NCI-H187 treated with DMSO at 0.1 percent for 48 hours (cell line): Measurements from ENCODE around the gene ABCF2.
A peak's percentile ranks its signal among the peaks of the same experiment; 100 is the strongest.

Experiments used
- DNase-seq: peaks from one replicate; lab custom pipeline; 2025; lab: John Stamatoyannopoulos, UW

ABCF2 gene

DNA sequence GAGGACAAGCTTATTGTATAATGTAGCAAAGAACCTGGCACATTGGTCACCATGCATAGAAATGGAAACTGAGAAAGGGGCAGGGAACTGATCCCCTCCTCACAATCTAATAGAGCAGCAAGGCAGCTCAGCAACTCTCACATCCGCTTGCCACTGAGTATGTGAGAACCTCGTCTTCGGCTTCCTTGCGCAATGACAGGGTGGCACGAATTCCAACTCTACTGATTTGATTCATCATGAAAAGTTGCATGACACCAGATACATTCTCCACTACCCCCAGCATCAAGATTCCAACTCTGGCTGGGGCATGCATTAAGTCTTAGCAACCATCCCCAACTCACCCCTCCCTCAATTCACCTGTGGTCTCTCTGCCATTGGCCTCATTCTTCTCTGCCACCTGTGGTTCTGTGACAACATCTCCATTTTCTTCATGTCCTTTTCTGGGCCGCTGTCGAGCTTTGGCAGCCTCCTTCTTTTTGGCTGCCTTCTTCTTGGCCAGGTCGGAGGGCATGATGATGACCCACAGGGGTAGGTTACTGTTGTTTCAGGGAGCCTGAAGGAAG, 976 bp downstream of the ABCF2 start:
- DNase-seq, result no peak

DNA sequence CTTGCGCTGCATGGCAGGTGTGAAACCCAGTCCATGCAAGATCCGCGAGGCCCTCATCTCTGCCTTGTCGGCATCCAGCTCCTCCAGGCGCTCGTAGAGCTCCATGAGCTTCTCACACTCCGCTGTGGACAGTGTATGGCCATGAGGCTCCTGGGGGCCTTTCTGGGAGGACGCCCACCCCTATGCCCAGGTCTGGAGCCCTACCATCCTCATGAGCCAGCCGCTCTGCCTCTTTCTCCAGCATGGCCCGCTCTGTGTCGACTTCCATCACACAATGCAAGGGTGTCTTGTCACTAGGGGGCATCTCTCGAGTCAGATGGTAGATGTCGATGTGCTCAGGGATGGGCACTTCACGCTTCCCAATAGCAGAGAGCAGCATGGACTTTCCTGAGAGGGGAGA, 3.3 kb downstream of the ABCF2 start:
- DNase-seq, result no peak

DNA sequence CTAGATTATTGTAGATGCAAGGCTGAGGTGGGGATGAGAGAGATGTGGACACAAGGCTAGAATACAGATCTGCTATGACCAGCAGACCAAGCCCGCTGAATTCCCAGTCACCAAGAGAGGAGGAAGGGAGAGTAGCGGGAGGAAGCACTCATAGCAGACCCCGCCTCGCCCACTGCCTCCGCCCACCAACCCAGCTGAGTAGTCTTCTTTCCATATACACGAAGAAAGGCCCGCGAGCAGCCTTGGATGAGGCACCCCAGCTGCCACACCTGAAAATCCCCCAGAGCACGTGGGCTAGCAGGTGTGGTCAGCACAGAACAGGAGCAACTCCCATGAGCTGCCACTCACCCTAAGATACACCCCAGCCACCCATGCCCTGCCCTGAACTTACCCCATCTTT, 8.8 kb downstream of the ABCF2 start:
- no peak for DNase-seq

DNA sequence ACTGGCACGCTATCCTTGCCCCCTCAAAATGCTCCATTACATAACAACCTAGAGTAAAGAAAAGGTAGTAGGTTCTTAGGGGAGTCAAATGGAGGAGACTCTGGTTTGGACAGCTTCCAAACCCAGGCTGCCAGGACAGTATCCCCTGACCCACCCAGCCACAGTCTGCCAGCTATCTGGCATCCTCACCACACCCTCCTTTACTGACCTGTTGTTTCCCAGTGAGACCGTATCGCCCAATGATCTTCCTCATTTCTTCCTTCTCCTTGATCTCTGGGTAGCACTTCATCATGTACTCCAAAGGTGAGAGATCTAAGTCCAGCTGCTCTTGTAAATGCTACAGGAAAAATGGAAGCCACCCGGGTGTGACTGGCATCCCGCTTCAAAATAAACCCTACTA, 11.6 kb downstream of the ABCF2 start:
- no peak for DNase-seq

DNA sequence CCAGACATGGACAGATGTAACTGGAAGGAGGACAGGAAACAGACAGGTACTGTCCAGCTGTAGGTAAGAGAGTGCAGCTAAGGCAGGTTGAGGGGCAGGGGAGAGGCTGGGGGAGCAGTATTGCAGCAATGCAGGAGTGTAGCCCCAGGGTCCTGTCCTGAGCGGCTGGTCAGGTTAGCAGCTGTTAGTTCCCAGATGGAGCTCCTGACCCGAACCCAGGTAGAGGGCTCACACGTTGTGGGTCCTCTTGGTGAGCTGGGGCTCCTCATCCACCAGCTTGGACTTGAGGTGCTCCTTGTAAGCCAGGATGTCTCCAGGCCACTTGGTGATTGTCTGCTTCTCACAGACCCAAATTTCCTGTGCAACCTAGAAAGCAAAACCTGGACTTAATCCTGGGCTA, 13.2 kb downstream of the ABCF2 start:
- no peak for DNase-seq

DNA sequence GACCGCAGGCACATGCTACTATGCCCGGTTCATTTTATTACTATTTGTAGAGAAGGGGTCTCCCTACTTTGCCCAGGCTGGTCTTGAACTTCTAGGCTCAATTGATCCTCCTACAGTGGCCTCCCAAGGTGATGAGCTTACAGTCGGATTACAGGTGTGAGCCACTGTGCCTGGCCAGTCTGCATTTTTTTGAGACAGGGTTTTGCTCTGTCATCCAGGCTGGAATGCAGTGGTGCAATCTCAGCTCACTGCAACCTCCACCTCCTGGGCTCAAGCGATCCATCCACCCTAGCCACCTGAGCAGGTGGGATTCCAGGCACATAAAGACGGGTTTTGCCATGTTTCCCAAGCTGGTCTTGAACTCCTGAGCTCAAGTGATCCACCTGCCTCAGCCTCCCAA, 14.4 kb downstream of the ABCF2 start:
- no peak for DNase-seq

DNA sequence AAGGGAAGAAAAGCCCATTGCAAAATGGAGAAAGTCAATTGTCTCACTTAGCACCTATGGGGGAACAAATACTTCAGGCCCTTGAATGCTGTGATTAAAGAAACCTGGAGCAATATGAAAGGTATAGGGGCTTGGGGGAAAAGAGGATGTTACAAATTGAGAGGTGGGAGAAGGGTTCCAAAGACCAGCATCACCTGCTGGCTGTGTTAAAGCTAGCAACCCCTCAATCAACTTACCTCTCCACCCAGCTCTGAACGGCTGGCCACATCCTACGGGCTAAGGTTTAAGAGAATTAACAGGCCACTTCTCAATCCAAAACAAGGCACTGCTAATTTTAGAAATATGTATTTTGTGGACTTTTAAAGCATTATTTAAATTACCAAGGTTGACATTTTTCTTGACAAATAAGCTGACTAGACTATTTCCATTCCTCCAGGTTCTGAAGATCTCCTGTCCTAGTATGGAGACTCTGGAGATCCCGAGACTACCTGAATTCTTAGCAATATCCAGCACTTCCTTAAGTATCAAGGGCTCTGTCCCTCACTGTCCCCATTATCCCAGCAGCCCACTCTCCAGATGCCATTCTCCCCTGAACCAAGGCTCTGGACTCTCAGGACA, 15.7 kb downstream of the ABCF2 start:
- DNase-seq, result no peak

DNA sequence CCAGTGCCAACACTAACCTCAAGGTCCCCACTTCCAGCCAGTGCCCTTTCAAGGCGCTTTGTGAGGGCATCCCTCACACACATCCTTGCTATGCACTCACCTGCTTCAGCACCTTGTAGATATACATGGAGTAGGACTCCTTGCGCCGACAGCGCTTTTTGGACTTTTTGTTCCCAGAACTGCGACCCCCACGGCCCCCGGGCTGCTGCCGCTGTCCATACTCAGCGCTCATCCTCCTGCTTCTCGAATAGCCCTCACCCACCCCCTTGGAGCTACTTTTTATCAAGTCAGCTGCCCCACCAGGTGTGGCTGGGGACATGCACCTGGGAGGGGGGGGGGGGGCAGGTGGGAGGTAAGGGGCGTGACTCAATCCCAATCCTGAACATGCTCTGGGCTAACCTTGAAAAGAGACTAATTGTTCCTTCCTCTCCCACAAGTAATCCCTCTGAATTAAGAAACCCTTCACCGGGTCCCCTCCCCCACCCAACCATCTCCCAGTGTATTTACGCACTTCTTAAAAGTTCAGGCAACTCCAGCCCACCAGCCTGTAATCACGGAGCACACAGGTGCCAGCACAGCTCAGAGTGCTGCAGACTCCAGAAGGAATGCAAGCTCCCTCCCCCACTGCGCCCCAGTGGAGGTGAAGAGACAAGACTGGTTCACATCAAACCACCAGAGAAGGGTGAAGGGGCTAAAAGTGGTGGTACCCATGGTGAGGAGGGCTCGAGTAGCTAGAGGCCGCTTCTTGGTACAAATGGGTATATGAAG, 16.7 kb downstream of the ABCF2 start, which contains the start of gene H2BK1:
H2BK1 (minus strand) TSS at position 402 of the 768 bp plus-strand sequence; CDS start at position 232, 170 bp downstream.
- DNase-seq, result no peak

DNA sequence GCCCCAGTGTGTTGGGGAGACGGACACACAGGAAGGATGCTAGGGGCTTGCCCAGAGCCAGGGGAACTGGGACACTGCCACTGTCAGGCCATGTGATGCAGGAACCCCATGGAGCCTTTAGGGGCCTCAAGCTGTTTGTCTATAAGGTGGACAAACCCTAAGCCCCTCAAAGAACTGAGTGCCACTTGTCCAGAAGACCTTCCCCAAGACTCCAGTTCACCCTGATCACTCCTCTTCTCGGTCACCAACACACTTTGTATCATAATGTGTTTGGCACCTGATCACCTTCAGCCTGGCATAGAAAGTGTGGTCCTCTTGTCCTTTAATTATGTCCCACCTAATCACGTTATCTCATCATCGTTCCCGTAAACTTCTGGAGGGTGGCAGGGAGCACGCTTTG, 17.4 kb downstream of the ABCF2 start:
- DNase-seq, result no peak

DNA sequence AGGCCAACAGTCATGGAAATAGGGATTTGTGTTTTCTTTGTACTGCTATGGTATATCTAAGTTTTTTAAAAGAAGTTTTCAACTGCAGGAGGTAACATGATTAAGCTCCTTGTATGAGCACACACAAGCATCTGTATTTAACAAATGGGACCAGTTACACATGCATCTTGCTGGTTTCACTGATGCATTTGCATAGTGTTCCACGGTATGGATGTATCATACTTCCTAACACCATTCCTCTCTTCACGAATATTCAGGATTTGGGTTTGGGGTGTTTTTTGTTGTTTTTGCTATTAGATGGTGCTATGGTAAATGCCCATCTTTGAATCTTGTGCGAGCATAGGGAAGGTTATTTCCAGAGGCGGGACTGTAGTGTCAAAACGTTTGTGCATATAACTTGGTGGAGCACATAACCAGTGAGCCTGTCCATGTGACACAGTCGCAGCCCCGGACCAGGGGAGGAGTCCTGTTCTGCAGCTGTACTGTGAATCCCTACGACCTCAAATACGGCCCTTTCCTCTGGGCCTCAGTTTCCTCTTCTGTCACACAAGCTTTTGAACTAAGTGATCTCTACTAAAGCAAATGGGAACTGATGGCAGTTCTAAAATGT, 18.6 kb downstream of the ABCF2 start:
- no peak for DNase-seq

DNA sequence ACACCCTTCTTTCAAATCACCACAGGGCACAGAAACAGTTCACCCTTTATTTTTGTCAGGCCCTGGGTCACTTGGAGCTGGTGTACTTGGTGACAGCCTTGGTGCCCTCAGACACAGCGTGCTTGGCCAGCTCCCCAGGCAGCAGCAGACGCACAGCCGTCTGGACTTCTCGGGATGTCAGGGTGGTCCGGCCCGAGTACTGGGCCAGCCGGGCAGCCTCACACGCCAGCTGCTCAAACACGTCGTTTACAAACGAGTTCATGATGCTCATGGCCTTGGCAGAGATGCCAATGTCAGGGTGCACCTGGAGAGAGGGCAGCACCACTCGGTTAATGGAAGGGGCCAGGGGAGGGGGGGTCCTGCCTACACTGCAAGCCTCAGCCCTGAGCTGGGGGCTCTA, 19.2 kb downstream of the ABCF2 start:
- no peak for DNase-seq

DNA sequence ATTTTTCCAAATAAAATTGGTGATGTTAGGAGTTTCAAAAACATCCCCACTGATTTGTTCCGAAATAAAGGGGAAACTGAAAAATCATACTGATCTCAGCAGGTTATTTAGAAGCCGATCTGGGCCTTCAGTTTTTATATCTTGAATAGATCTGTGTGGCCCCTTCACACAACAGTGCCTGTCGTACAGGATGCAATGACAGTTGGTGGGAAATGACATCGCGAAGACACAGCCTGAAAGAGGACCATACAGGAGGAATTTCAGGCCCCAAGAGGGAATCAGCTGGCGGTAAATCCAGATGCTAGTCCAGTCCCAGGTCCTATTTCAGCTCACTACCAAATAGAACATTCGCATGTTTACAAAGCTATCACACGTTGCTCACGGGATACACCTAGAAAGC, 19.7 kb downstream of the ABCF2 start:
- no peak for DNase-seq

DNA sequence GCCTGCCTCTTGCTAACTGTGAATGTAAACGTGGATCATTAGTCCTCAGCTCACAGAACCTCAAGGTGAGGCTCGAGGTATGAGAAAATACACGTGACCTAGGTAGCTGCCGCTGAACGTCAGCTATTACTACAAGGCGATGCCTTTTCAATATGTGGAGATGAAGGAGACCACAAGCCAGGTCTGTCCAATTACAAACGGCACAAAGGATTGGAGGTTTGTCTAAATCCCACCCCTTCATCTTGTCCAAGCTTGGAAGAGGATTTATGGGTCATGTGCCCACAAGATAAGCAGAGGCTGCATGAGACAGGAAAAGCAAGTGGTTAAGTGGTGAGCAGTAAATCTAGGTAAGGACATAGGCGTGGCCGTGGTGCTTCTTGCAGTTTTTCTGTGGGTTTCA, 20.1 kb downstream of the ABCF2 start:
- DNase-seq, result peak; percentile 73

DNA sequence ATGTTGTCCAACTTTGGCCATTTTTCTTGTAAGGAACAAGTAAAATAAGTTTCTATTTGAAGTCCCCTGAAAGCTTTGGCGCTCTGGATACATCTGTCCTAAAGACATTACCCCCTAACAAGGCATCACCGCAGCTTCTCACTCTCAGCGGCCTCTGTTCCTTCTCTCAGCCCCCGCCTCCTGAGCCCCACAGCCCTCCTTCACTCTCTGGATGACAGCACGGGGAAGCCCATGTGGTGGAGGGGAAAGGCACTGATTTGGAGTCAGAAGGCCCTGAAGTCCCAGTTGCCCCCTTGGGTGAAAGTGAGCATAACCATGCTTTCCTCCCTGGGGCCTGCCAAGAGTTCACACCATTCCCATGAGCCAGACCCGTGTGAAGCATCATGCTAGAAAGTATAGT, 21.3 kb downstream of the ABCF2 start:
- no peak for DNase-seq

DNA sequence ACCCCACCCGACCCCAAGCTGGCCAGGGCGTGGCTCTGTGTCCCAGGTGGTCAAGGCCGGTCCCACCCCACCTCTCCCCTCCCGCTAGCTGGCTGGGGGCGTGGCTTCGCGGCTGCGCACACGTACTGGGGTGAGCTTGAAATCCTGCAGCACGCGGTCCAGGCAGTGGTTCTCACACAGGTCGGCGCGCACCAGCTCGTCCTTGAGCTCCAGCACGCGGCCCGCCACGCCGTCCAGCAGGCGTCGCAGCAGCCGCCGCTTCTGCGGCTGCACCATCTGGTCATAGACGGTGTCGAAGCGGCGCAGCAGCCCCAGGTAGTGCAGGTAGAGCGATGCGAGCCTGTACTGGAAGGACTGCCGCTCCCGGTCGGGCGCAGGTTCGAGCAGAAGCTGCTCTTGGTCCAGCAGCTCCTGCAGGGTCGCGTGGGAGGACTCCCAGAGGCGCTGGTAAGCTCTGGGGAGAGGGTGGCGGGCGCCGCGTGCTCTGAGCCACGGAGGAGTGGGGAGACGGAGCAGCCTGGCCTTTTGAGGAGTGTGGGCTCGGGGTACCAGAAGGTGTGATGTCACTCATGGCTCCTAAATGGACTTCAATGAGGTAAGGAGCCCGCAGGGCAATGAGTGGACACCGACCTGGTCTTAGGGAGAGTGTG, 22.5 kb downstream of the ABCF2 start:
- DNase-seq, result no peak

DNA sequence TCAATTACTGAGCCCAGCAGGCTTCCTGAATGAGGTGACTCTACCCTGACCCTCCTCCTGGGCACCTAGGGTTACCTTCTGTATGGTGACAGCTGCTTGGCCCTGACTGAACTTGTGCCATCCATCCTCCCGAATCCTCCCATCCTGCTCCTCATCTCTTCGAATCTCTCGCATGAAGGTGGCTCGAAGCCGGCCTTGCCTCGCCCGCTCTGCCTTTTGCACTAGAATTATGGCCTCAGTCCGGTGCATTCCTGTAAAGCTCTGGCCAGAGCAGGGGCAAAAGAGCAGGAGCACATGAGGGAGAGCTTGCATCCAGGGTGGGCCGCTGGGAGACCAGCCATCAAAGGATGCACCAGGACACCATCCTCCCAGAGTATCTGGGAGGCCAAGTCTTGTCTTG, 24.2 kb downstream of the ABCF2 start:
- no peak for DNase-seq

DNA sequence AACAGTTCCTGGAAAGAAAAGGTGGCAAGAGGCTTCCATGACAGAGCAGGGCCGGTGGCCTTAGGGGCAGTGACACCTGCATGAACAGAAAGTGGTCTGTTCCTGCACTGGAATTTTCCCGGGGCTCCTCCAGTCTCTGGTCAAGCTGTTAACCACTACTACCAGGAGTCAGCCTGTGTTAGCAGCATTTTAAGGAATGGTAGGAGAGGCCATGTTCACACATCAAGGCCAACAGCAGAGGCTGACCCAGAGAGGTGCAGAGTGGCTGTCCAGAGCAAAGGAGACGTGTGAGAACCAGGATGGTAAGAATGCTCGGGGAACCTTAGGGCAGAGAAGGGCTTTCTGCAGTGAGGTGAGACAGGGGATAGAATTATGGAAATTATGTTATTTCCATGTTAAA, 25.3 kb downstream of the ABCF2 start:
- DNase-seq, result no peak

DNA sequence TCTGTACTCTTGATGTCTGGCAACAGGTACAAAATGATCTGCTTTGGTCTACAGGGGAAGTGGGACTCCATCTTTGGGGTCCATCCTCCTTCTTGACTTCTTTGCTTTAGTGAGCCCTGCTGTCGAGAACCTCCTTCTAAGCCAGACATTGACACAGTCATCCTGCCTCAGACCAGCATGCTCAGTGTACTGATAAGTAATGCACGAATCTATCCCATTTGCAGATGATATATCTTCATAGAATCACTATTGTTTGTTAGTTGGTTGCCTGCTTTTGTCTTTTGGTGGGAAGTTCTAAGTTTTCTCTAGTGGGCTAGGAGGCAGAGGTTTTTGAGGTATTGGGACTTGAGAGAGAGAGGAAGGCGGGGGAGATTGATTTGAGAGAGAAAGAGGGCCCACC, 25.7 kb downstream of the ABCF2 start:
- no peak for DNase-seq

DNA sequence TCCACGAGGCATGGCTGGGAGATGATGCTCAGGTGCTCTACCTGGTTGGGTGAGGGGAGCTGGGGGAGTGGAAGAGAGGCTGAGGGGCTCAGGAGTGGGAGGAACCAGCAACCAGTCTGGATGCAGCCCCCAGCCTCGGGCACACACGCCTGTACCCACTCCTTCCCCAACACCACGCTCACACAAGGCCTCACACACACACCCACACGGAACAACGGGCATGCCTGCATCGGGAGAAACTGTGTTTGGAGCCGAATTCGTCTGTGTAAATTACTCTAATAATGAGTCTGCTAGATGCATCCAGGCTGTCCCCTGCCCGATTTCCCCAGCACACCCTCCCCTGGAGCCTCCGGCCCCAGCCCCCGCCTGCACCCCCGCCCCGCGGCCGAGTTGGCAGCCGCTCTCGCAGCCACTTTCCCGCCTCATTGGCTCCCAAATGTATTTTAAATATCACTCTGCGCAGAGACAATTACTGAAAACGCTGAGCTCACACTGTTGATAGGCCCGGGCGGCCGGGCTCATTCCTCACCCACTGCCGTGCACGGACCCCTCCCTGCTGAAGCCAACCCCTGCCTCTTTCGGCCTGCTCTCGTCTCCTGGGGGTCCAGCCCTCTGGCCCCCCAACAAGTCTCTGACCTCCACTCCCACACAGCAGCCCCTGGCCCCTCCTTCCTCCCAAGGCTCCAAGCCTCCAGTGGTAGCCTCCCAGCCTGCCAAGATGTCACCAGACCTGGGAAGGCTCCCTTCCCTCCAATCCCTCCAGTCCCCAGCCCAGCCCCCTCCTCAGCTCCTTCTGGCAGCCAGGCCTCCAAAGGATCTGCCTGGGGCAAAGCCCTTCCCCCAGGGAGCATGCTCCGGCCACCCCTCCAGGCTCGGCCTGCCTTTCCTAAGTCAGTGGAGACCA, 27.8 kb downstream of the ABCF2 start:
- DNase-seq, result no peak

DNA sequence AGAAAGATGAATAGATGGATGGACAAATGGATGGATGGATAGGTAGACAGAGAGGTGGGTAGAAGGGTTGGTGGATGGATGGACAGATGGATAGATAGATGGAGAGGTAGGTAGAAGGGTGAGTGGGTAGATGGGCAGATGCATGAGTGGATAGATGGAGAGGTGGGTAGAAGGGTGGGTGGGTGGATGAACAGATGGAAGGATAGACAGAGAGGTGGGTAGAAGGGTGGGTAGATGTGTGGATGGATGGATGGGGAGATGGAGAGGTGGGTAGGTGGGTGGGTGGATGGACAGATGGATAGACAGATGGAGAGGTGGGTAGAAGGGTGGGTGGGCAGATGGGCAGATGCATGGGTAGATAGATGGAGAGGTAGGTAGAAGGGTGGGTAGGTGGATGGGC, 29.1 kb downstream of the ABCF2 start:
- no peak for DNase-seq

DNA sequence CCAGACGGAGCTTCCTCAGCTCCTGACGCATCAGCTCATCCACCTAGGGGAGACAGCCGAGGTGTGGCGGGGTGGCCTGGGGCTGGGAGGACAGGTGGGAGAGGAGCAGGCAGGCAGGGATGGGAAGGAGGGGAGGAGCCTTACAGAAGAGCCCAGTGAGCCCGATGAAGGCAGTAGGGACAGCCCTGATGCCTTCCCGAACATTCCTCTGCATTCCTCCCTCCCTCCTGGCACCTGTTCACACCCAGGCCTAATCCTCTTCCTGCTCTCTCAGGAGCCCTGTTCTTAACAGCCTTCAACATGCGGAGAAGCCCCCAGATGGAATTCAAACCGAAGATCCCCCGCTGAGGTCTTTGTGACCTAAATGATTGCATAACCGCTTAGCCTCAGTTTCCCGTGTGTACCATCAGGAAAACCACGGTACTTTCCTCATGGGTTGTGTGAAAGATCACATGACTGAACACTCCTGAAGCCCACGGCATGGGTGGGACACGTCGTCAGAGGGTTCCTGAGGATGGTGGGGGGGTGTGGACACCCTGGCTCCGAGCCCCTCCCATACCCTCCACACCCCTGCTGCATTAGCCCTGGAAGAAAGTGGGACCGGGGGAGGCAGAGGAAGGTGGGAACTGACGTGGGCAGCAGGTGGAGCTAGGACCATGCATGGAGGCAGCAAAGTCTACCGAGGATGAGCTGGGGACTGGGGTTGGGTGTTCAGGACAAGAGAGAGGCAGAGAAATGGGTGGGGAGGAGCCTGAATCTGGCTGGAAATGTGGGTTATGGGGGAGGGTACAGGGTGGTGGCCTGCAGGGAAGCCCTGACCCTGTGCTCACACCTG, 31.2 kb downstream of the ABCF2 start:
- no peak for DNase-seq
